Kidney (tissue), 14 donors: ENCODE measurements around the gene UTY. TPM values are rescaled to one million over a fixed set of nuclear protein-coding genes. Genes with fewer than 3 reads are reported as not detected.

Source experiments
- DNase-seq, 5 donors: peaks; one replicate each; pipeline ENCODE4 v3.0.0-alpha.2; 2013 to 2020
- FAIRE-seq: peaks from 2 replicates; lab custom pipeline; 2012; peaks lifted over from hg19 to GRCh38; lab: Jason Lieb, UNC
- H3K27ac ChIP-seq, 2 donors: one replicate each; pipeline ENCODE4 v1.7.0; 2013; ENCODE audit warnings: low read depth in 2 of 2, low read length in 2 of 2, inconsistent platforms in 1 of 2
- H3K27me3 ChIP-seq: one replicate; pipeline ENCODE4 v1.7.1; 2013; ENCODE audit warnings: low read length, inconsistent platforms; ENCODE audit not compliant: control insufficient read depth, insufficient read depth
- H3K36me3 ChIP-seq, 3 donors: one replicate each; pipeline versions ENCODE4 v1.7.0 to v1.7.1; 2013; ENCODE audit warnings: low read length in 3 of 3, control low read depth in 1 of 3, inconsistent platforms in 1 of 3; ENCODE audit not compliant: insufficient read depth in 3 of 3, control insufficient read depth in 2 of 3
- H3K4me1 ChIP-seq, 3 donors: one replicate each; pipeline versions ENCODE4 v1.7.0 to v1.7.1; 2013; ENCODE audit warnings: low read length in 3 of 3, inconsistent platforms in 1 of 3, low read depth in 1 of 3; ENCODE audit not compliant: control insufficient read depth in 2 of 3, insufficient read depth in 2 of 3
- H3K4me3 ChIP-seq, 3 donors: one replicate each; pipeline versions ENCODE4 v1.7.0 to v1.8.1; 2013; ENCODE audit warnings: low read length in 3 of 3, control low read depth in 1 of 3, inconsistent platforms in 1 of 3
- H3K9ac ChIP-seq, 3 donors: one replicate each; pipeline versions ENCODE4 v1.7.0 to v1.7.1; 2013; ENCODE audit warnings: low read length in 3 of 3, control low read depth in 1 of 3, inconsistent platforms in 1 of 3
- H3K9me3 ChIP-seq, 3 donors: one replicate each; pipeline versions ENCODE4 v1.7.0 to v1.7.1; 2013; ENCODE audit warnings: low read length in 3 of 3, control low read depth in 1 of 3, inconsistent platforms in 1 of 3; ENCODE audit not compliant: control insufficient read depth in 2 of 3, insufficient read depth in 1 of 3
- intact Hi-C: fragments of 100-400 bp; cut with DNase I; formaldehyde crosslinking; loops from one replicate; pipeline ENCODE4 v1.11.1; 2022
- polyA plus RNA-seq: library from polyadenylated mRNA; stranded (reverse); fragments of 350-450 nt; fragmentation: Illumina TruSeq; extraction: RNeasy Lipid Tissue Mini Kit (QIAGEN cat#74804); gene quantifications from one replicate; pipeline ENCODE4 v1.2.3, GENCODE V29; 2014; ENCODE audit warnings: low read depth, low replicate concordance; ENCODE audit not compliant: insufficient read depth
- total RNA-seq: library from RNA; stranded (reverse); fragmentation: NEBNext Ultra II Directional; extraction: Animal tissue kit (Norgen Biotek cat#: 25700); gene quantifications from one replicate; pipeline ENCODE4 v1.2.1, GENCODE V29; 2021
- TF ChIP-seq, protein P1 (sequence below): IDR thresholded peaks from 3 replicates; pipeline ENCODE4 v1.5.1; 2012; ENCODE audit warnings: mild to moderate bottlenecking, moderate library complexity, borderline replicate concordance; ENCODE audit not compliant: insufficient read depth; ENCODE audit errors: extremely low read depth
- donor health status: control.
- donor health status: control.
- donor health status: control.
- donor health status: control.
- donor health status: control.
- donor health status: DM: yes; HTN: yes; CAD: no.
- donor health status: Normal renal cell carcinoma (clear cell type).

The UTY gene
- total and polyA plus RNA-seq, 2 donors from 2014 or later = 3.4 TPM; not detected in 1

DNA sequence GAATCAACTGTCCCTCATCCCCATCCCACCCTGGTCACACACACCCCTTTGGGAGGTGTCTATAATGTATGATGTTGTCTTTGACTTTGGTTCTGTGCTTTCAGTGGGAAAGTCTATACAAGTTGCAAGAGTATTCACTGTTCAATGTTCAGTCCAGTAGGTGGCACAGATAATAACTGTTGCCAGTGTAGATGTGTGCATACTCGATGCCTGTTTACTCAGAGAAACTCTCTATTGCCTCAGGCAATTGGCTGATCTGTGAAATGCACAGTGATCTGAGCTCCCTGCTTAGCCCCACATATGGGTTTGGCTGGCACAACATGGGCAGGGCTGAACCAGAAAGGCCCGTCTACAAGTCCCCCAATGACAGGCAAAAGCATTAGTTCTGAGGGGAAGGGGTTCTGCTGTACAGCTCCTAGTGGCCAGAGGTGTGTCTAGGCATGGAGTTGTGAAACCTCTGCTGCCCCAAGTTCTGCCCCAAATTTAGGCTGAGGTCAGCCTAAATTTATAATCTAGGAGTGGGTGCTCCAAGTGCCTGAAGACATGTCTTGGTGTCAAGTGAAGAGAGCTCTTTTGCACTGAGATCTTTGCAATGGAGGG is 252.4 kb downstream of the UTY start:
- H3K9me3 ChIP-seq = no peaks in the 10 kb centered on the region
- TF ChIP-seq, protein P1, sequence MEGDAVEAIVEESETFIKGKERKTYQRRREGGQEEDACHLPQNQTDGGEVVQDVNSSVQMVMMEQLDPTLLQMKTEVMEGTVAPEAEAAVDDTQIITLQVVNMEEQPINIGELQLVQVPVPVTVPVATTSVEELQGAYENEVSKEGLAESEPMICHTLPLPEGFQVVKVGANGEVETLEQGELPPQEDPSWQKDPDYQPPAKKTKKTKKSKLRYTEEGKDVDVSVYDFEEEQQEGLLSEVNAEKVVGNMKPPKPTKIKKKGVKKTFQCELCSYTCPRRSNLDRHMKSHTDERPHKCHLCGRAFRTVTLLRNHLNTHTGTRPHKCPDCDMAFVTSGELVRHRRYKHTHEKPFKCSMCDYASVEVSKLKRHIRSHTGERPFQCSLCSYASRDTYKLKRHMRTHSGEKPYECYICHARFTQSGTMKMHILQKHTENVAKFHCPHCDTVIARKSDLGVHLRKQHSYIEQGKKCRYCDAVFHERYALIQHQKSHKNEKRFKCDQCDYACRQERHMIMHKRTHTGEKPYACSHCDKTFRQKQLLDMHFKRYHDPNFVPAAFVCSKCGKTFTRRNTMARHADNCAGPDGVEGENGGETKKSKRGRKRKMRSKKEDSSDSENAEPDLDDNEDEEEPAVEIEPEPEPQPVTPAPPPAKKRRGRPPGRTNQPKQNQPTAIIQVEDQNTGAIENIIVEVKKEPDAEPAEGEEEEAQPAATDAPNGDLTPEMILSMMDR = no peak
- H3K4me3 ChIP-seq = no peak overlapping the region
- DNase-seq (no peak), FAIRE-seq (no peak)
- no peak overlapping the region for H3K27ac ChIP-seq
- no peaks in the 10 kb centered on the region for H3K36me3 ChIP-seq
- H3K27me3 ChIP-seq = no peaks in the 10 kb centered on the region
- H3K9ac ChIP-seq = no peak overlapping the region
- intact Hi-C loops = no loop called here
- H3K4me1 ChIP-seq = no peaks in the 10 kb centered on the region

DNA sequence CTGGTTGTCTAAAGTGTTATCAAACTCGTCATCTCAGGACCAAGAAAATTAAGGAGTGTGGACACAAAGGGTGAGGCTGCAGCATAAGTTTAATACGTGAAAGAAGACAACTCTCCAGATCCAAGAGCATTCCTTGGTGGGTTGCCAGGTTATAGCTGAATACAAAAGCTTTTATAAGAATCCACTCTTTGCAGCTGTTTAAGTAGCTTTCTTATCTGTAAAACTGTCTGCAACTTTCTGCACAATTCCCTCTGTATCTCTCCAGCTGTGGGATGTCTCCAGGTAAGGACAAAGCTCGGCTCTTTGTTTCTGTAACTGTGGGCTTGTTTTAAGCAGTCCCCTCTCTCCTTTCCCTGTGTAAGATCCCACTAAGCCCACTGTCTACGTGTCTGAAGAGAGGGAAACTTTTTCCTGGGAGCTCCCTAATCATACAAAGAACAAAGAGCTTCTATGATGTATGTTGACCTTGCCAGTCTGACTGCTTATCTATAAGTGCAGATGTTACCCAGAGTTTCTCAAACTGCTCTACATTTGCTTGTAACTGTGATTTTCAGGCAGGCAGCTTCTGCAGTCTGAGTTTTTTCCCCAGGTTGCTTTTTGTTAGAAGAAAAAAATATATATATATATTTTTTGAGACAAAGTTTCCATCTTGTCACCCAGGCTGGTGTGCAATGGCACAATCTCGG is 268.7 kb downstream of the UTY start:
- Histone ChIP-seq H3K9me3 (no peaks in the 10 kb centered on the region), H3K4me3 (no peak overlapping the region), H3K9ac (no peak overlapping the region), H3K27me3 (no peaks in the 10 kb centered on the region), H3K4me1 (no peaks in the 10 kb centered on the region), H3K36me3 (no peaks in the 10 kb centered on the region), H3K27ac (no peak overlapping the region)
- intact Hi-C loops = no loop called here
- TF ChIP-seq, protein P1 = no peak
- FAIRE-seq = no peak
- no peak for DNase-seq

DNA sequence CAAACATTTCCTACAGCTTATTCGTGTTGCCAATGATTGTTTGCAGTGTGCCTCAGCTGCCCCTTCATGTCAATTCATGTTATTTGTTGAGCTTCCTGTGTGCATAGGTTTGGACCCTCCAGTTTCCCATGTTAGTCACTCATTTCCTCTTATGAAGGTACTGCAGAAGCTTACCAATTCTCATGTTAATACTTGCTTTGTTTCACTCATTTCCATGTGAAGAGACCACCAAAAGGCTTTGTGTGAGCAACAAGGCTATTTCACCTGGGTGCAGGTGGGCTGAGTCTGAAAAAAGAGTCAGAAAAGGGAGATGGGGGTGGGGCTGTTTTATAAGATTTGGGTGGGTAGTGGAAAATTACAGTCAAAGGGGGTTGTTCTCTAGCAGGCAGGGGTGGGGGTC is 274.6 kb downstream of the UTY start:
- FAIRE-seq = no peak
- no peaks in the 10 kb centered on the region for H3K4me1 ChIP-seq
- H3K9ac ChIP-seq = no peak overlapping the region
- no peaks in the 10 kb centered on the region for H3K27me3 ChIP-seq
- no peaks in the 10 kb centered on the region for H3K36me3 ChIP-seq
- TF ChIP-seq, protein P1 = no peak
- no peak overlapping the region for H3K4me3 ChIP-seq
- no peak for DNase-seq
- intact Hi-C loops = no loop called here
- no peaks in the 10 kb centered on the region for H3K9me3 ChIP-seq
- H3K27ac ChIP-seq = no peak overlapping the region

Other genes starting within 250 kb of the UTY start
- gene TMSB4Y, start 223.9 kb upstream of the UTY start, total RNA-seq = not detected
- gene TMSB4Y, start 223.9 kb upstream of the UTY start, polyA plus RNA-seq = 2.6 TPM